Body of pancreas (tissue), 4 donors: ENCODE data around the gene RAPH1. TPM values are rescaled to one million over a fixed set of nuclear protein-coding genes. Genes with fewer than 3 reads are reported as not detected.

ENCODE experiments used
- ATAC-seq: fragments of 150-250 bp; one replicate; pipeline ENCODE4 v1.9.1; 2016
- DNase-seq, 4 donors: peaks; one replicate each; pipeline ENCODE4 v3.0.0-alpha.2; 2019
- H3K27ac ChIP-seq, 4 donors: fragments of 200-600 bp; sonication (generic); 1 replicate in 3 of 4; 2 replicates in 1 of 4; pipeline versions ENCODE4 v1.5.1 to v1.6.1; 2016 to 2019; ENCODE audit warnings: mild to moderate bottlenecking in 1 of 4, mixed read lengths in 1 of 4, moderate library complexity in 1 of 4
- H3K27me3 ChIP-seq, 2 donors: fragments of 200-600 bp; sonication (generic); one replicate each; pipeline ENCODE4 v1.6.0; 2016; ENCODE audit warnings: mild to moderate bottlenecking in 1 of 2
- H3K36me3 ChIP-seq, 2 donors: fragments of 200-600 bp; sonication (generic); replicated peaks in 1 of 2; 2 replicates each; pipeline ENCODE4 v1.5.1; 2016; ENCODE audit warnings: low read depth in 2 of 2; ENCODE audit not compliant: insufficient read depth in 1 of 2
- H3K4me1 ChIP-seq: fragments of 200-600 bp; sonication (generic); one replicate; pipeline ENCODE4 v1.6.0; 2016
- H3K4me3 ChIP-seq, 2 donors: fragments of 200-600 bp; sonication (generic); 1 replicate in 1 of 2; 2 replicates in 1 of 2; pipeline ENCODE4 v1.5.1; 2016 to 2019
- H3K9me3 ChIP-seq, 3 donors: fragments of 200-600 bp; sonication (generic); 1 replicate in 2 of 3; 2 replicates in 1 of 3; pipeline ENCODE4 v1.5.1; 2016
- POLR2A ChIP-seq, 3 donors: fragments of 450-650 bp; IDR thresholded peaks; one replicate each; pipeline ENCODE4 v1.6.1; 2016; ENCODE audit warnings: antibody characterized with exemption in 3 of 3, mild to moderate bottlenecking in 2 of 3
- WGBS, 2 donors: methylation state at CpG; one replicate each; pipeline ENCODE4 v1.1.5; 2017; 5-methylcytosine and 5-hydroxymethylcytosine counted together
- intact Hi-C: fragments of 100-400 bp; cut with DNase I; formaldehyde crosslinking; loops from one replicate; pipeline ENCODE4 v1.15.1; 2023
- total RNA-seq, 2 donors: library from RNA; depleted of rRNA; stranded (reverse); fragments of >200 nt; gene quantifications; one replicate each; pipeline ENCODE4 v1.1.0, GENCODE V29; 2016
- TF ChIP-seq, protein P1 (sequence below), 7 experiments: fragments of 450-650 bp in 4 of 7; fragments of 200-600 bp in 3 of 7; sonication (generic) in 3 of 7; IDR thresholded peaks; one replicate each; pipeline ENCODE4 v1.5.1; 2016 to 2019; ENCODE audit warnings: antibody characterized with exemption in 7 of 7

The RAPH1 gene
- total RNA-seq, 2 donors from 2014 or later, result 11.9 TPM

GRCh38 chr2:203574824-203575223 is 39.7 kb upstream of the RAPH1 start:
- H3K4me1 ChIP-seq, result peaks cover 18% of the 10 kb centered on the region
- no peak for TF ChIP-seq POLR2A (IDR thresholded peaks at IDR 0.05)
- TF ChIP-seq, protein P1, sequence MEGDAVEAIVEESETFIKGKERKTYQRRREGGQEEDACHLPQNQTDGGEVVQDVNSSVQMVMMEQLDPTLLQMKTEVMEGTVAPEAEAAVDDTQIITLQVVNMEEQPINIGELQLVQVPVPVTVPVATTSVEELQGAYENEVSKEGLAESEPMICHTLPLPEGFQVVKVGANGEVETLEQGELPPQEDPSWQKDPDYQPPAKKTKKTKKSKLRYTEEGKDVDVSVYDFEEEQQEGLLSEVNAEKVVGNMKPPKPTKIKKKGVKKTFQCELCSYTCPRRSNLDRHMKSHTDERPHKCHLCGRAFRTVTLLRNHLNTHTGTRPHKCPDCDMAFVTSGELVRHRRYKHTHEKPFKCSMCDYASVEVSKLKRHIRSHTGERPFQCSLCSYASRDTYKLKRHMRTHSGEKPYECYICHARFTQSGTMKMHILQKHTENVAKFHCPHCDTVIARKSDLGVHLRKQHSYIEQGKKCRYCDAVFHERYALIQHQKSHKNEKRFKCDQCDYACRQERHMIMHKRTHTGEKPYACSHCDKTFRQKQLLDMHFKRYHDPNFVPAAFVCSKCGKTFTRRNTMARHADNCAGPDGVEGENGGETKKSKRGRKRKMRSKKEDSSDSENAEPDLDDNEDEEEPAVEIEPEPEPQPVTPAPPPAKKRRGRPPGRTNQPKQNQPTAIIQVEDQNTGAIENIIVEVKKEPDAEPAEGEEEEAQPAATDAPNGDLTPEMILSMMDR (IDR thresholded peaks at IDR 0.05), result no peak
- WGBS, 2 donors, result 78 to 85% methylated on average over 6 of the region's 6 CpGs
- no peaks in the 10 kb centered on the region for H3K9me3 ChIP-seq
- no peak overlapping the region for H3K4me3 ChIP-seq
- intact Hi-C loops, result no loop called here
- no peak for DNase-seq
- H3K36me3 ChIP-seq, result no peaks in the 10 kb centered on the region
- H3K27me3 ChIP-seq, result no peaks in the 10 kb centered on the region
- no peak overlapping the region for H3K27ac ChIP-seq
- ATAC-seq, result no peak

DNA sequence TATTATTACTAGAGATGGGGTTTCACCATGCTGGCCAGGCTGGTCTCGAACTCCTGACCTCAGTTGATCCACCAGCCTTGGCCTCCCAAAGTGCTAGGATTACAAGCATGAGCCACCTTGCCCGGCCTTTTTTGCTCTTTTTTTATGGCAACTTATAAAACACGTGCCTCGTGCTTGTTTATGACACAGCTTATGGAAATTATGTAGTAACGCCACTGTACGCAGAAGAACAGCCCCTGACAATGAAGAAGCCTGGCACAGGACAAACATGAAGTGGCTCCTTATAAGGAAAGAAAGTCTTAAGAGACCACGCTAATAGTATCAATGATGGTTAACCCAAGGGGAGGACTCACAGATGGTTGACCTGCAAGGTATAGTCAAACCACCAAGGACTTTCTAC is 37.2 kb upstream of the RAPH1 start:
- DNase-seq (no peak), ATAC-seq (no peak)
- Histone ChIP-seq H3K4me1 (no peaks in the 10 kb centered on the region), H3K9me3 (no peaks in the 10 kb centered on the region), H3K27me3 (no peaks in the 10 kb centered on the region), H3K36me3 (no peaks in the 10 kb centered on the region), H3K4me3 (no peak overlapping the region), H3K27ac (no peak overlapping the region)
- TF ChIP-seq, protein P1 (IDR thresholded peaks at IDR 0.05), result no peak
- TF ChIP-seq POLR2A (IDR thresholded peaks at IDR 0.05), result no peak
- intact Hi-C loops, result no loop called here
- 93 to 94% methylated on average over 7 of the region's 7 CpGs for WGBS, 2 donors

DNA sequence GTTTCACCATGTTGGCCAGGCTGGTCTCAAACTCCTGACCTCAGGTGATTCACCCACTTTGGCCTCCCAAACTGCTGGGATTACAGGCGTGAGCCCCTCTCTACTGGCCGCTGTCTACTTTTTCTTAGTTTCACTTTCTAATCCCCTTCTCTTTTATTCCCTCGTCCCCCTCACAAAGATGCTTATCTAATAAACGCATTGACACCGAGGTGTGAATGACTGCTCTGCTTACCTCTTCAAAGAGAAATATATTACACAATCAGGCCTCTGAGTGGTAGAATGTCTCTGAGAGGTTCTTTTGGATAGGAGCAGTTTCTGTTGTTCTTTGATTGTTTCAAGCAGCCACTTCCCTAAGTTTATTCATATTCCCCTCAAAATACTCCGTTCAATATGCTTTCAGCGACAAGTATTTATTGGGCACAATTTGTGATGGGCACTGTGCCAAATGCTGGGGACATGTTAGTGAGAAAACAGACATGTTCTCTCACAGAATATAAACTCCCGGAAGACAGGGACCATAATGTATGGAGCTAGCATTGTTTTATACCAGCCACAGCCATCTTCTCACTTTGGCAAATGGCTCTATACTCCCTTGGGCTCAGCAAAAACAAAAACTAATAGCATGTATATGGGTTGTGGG is 34.7 kb upstream of the RAPH1 start:
- H3K27ac ChIP-seq, result no peak overlapping the region
- TF ChIP-seq POLR2A (IDR thresholded peaks at IDR 0.05), result no peak
- TF ChIP-seq, protein P1 (IDR thresholded peaks at IDR 0.05), result no peak
- WGBS, 2 donors, result 76 to 80% methylated on average over 8 of the region's 8 CpGs
- no peaks in the 10 kb centered on the region for H3K9me3 ChIP-seq
- DNase-seq (no peak), ATAC-seq (no peak)
- intact Hi-C loops, result no loop called here
- no peak overlapping the region for H3K4me3 ChIP-seq
- H3K36me3 ChIP-seq, result no peaks in the 10 kb centered on the region
- H3K4me1 ChIP-seq, result no peaks in the 10 kb centered on the region
- no peaks in the 10 kb centered on the region for H3K27me3 ChIP-seq

DNA sequence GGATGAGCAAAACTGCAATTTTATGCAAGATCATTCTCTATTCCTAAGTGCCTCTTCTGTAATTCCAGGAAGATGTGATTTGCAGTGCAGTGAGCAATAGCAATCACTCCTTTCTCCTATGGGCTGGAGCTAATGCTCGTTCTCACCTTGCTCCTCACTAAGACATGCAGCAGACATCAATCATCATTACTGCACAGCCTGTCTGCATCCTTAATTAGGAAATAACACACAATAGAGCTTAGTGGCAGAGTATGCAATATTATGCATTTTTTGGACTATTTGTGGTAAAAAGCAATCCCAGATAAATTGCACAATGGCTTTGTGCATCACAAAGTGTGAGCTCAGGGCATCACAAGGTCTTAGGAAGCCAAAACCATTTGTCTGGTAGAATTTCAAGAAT is 32.6 kb upstream of the RAPH1 start:
- Histone ChIP-seq H3K27ac (no peak overlapping the region), H3K9me3 (no peaks in the 10 kb centered on the region), H3K27me3 (no peaks in the 10 kb centered on the region), H3K36me3 (no peaks in the 10 kb centered on the region), H3K4me1 (no peaks in the 10 kb centered on the region), H3K4me3 (no peak overlapping the region)
- WGBS, 2 donors, result 61 to 90% methylated on average over 1 of the region's 1 CpG
- intact Hi-C loops, result no loop called here
- TF ChIP-seq POLR2A (IDR thresholded peaks at IDR 0.05), result no peak
- TF ChIP-seq, protein P1 (IDR thresholded peaks at IDR 0.05), result no peak
- DNase-seq (no peak), ATAC-seq (no peak)

DNA sequence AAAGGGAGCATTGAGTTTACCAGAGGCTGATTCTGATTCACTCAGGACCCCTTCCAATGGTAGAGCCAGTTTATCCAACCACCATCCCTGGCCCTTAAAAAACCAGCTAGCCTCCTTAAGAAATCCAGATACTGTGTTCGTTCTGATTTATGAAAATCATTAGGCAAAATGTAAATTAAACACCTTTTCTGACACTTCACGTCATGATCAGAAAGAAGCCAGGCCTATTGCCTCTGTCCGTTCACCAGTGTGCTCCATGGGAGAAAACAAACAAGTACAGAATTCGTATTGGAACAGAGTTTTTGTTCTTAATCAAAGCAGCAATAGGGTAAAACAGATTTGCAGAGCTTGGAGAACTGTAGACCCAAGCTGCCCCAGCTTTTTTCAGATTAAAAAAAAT is 31.1 kb upstream of the RAPH1 start:
- TF ChIP-seq, protein P1 (IDR thresholded peaks at IDR 0.05), result no peak
- no peak for TF ChIP-seq POLR2A (IDR thresholded peaks at IDR 0.05)
- intact Hi-C loops, result no loop called here
- no peak for ATAC-seq
- Histone ChIP-seq H3K27ac (no peak overlapping the region), H3K4me3 (no peak overlapping the region), H3K9me3 (no peaks in the 10 kb centered on the region), H3K36me3 (no peaks in the 10 kb centered on the region), H3K4me1 (no peaks in the 10 kb centered on the region), H3K27me3 (no peaks in the 10 kb centered on the region)
- WGBS, 2 donors, result 78 to 91% methylated on average over 4 of the region's 4 CpGs
- DNase-seq, result no peak
